IPS DF 6.9 (cell line): ENCODE measurements around the gene CDH4.

Experiments used
- DNase-seq: peaks from one replicate; pipeline ENCODE4 v3.0.0-alpha.2; 2013; ENCODE audit warnings: low read depth, low spot score
- H3K27ac ChIP-seq: one replicate; pipeline ENCODE4 v1.5.1; 2013; ENCODE audit warnings: low read length, control low read depth
- H3K27me3 ChIP-seq: 2 replicates; pipeline ENCODE4 v1.6.1; 2013; ENCODE audit warnings: mild to moderate bottlenecking, low read length; ENCODE audit not compliant: control insufficient read depth, insufficient read depth
- H3K36me3 ChIP-seq: 2 replicates; pipeline ENCODE4 v1.6.1; 2013; ENCODE audit warnings: low read length; ENCODE audit not compliant: control insufficient read depth, insufficient read depth
- H3K4me1 ChIP-seq: 2 replicates; pipeline ENCODE4 v1.6.1; 2013; ENCODE audit warnings: low read length; ENCODE audit not compliant: control insufficient read depth, insufficient read depth
- H3K4me3 ChIP-seq: 2 replicates; pipeline ENCODE4 v1.5.1; 2013; ENCODE audit warnings: mild to moderate bottlenecking, low read length
- H3K9me3 ChIP-seq: 2 replicates; pipeline ENCODE4 v1.6.1; 2013; ENCODE audit warnings: low read length, inconsistent platforms; ENCODE audit not compliant: control insufficient read depth, insufficient read depth
- WGBS: extraction: QIAGEN DNeasy Blood & Tissue Kit; methylation state at CpG from one replicate; pipeline ENCODE4 v1.1.7; 2013; ENCODE audit warnings: mixed read lengths, missing lambda C conversion rate; ENCODE audit not compliant: insufficient read length, insufficient coverage; 5-methylcytosine and 5-hydroxymethylcytosine counted together

The CDH4 gene

DNA sequence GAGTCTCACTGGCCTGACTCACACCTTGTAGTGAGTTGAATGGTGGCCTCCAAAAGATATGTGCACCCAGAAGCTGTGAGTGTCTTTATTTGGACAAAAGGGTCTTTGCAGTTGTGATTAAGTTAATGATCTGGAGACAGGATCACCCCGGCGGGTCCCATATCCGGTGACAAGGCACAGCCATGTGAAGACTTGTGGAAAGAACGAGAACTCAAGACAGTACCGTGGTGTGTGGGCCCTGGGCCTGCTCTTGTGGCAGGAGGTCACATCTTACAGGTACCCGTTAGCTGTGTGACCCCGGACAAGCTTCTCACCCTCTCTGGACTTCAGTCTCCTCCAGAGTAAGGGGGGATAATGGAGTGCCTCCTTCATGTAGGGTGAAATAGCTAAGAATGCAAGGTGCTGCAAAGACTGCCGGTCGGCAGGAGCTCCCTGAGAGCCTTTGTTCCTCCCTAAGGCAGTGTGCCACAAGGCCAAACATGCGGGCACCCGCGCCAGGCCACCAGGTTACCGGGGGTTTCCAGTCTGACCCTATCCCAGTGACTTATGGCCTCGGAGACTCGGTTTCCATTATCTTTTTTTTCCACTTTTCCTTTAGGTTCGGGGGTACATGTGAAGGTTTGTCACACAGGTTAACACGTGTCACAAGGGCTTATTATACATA is 39.2 kb downstream of the CDH4 start:
- no peak overlapping the region for H3K27ac ChIP-seq
- no peaks in the 10 kb centered on the region for H3K4me1 ChIP-seq
- H3K36me3 ChIP-seq, result no peaks in the 10 kb centered on the region
- H3K9me3 ChIP-seq, result no peaks in the 10 kb centered on the region
- H3K27me3 ChIP-seq, result no peaks in the 10 kb centered on the region
- WGBS, result no CpG with 5 or more reads among the region's 17 CpGs
- H3K4me3 ChIP-seq, result no peak overlapping the region
- DNase-seq, result no peak

DNA sequence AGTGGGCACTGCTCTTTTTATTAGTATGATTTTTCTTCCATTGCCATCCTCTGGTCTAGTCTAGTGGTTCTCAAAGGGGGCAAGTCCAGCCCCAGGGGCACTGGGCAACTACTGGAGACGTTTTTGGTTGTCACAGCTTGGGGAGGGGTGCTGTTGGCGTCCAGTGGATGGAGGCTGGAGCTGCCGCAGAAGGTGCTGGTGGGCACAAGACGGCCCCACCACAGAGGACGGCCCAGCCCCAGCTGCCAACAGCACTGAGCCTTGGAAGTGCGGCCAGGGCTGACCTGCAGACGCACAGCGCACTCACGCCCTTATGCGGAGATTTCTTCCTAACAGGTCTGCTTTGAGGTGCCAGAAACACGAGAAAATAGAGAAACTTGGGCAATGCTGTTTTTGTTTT is 40.3 kb downstream of the CDH4 start:
- no peak overlapping the region for H3K4me3 ChIP-seq
- H3K9me3 ChIP-seq, result no peaks in the 10 kb centered on the region

DNA sequence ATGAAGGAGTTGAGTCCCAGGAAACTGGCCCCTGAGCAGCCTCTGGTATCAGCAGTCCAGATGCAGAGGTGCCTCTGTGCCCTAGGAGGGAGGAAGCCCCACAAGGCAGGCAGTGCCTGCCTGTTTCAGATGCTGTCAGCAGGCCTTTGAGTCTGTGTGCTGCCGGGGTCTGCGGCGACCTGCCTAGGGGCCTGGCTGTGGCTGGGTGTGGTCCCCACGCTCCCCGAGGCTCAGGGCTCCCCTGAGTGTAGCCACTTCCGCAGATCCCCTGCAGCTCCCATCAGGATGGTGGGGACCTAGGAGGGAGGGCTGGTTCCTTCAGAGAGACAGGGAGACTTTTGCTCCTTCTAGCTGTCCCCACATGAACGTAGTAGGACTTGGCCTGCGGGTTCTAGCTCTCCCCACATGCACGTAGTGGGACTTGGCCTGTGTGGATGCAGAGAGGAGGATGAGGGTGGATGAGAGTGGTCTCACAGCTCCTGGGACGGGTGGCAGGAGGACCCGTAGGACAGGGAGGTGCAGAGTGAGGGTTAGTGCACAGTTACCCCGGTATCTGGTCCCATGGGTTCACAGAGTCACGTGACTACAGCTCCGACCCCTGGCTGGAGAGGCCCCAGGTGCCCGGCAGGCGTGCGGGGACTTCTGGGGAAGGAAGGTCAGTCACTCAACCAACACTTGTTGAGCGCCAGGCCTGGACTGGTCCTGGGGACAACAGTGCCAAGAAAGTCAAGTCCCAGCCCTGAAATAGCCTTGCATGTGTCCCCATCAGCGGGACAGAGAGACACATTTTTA is 41.0 kb downstream of the CDH4 start:
- DNase-seq, result no peak
- no CpG with 5 or more reads among the region's 19 CpGs for WGBS
- Histone ChIP-seq H3K27me3 (no peaks in the 10 kb centered on the region), H3K9me3 (no peaks in the 10 kb centered on the region), H3K27ac (no peak overlapping the region), H3K4me1 (no peaks in the 10 kb centered on the region), H3K4me3 (no peak overlapping the region), H3K36me3 (no peaks in the 10 kb centered on the region)

More for the DNA sequence above, 40.3 kb downstream of the CDH4 start:
- DNase-seq, result no peak
- H3K27ac ChIP-seq, result no peak overlapping the region
- no peaks in the 10 kb centered on the region for H3K27me3 ChIP-seq
- no peaks in the 10 kb centered on the region for H3K4me1 ChIP-seq
- no peaks in the 10 kb centered on the region for H3K36me3 ChIP-seq
- WGBS, result no CpG with 5 or more reads among the region's 11 CpGs

DNA sequence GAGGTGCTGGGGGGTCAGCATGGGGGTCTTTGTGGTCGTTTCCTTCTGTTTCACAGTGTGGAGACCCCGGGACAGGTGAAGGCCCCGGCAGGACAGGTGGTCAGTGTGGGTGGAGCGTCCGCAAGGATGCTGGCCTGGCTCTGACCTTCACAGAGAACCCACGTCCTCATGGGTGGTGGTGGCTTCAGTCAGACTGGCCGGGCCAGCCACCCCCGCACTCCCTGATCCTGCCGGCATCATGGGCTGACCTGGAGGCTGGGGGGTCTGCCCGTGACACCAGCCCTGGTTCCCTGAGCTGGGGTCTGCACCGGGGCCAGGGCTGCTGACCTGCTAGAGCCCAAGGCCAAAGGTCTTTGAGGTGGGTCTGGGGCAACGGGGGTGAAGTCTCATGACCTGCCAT is 41.9 kb downstream of the CDH4 start:
- no peak for DNase-seq
- no CpG with 5 or more reads among the region's 12 CpGs for WGBS

DNA sequence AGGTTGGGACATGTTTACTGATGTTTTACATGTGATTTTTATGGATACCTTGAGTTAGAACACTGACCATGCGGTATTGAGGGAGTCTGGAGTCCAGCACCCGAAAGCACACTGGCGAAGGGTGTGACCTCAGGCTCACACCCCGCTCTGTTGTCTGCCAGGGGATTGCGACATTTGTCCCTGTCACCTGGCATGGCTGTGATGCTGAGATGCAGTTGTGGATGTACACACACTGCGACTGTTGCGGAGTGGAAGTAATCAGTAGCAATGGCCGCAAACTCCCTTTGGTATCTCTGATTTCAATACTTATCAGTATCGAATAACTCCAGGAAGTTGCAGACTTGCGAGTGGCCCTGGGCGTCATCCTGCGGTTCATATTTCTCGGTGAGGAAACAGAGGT is 43.2 kb downstream of the CDH4 start:
- Histone ChIP-seq H3K4me1 (no peaks in the 10 kb centered on the region), H3K9me3 (no peaks in the 10 kb centered on the region), H3K27me3 (no peaks in the 10 kb centered on the region), H3K4me3 (no peak overlapping the region), H3K27ac (no peak overlapping the region), H3K36me3 (no peaks in the 10 kb centered on the region)
- WGBS, result no CpG with 5 or more reads among the region's 13 CpGs
- no peak for DNase-seq

More for the DNA sequence above, 41.9 kb downstream of the CDH4 start:
- Histone ChIP-seq H3K9me3 (no peaks in the 10 kb centered on the region), H3K27me3 (no peaks in the 10 kb centered on the region), H3K27ac (no peak overlapping the region), H3K4me3 (no peak overlapping the region), H3K36me3 (no peaks in the 10 kb centered on the region), H3K4me1 (no peaks in the 10 kb centered on the region)

DNA sequence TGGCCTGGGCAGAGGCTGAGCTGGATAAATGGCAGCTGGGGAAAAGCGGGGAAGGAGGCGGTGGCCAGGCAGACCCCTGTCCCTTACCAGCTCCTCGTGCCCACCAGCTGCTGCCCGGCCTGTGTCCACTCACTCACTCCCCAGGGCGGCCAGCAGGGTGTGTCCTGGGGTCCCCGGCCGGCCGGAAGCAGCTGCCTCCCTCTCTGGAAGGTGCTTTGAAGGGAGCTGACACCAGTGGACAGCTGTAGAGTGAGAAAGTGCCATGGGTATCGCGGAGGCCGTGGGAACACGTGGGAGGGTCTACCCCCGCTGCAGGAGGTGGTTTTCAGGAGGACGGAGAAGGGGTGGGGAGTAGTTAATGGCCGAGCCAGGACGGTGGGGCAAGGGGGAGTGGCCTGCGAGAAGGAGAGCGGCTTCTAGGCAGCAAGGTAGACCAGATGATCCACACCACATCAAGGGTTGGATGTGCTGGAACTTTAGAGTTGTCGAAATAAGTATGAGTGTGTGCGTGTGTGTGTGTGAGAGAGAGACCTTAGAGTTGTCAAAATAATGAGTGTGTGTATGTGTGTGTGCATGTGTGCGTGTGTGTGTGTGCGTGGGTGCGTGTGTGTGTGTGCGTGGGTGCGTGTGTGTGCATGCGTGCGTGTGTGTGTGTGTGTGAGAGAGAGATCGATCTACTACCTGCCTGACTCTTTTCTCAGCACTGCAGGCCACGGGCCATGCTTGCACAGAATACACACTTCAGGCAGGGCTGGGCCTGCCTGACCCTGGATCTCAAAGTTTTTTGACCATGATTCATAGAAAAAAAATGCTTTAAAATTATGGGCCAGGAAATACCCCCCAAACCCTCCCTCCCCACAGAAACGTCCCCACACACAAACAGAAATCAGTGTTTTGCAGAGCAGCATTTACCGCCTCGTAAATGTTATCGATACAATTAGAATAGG is 43.9 kb downstream of the CDH4 start:
- no peaks in the 10 kb centered on the region for H3K27me3 ChIP-seq

DNA sequence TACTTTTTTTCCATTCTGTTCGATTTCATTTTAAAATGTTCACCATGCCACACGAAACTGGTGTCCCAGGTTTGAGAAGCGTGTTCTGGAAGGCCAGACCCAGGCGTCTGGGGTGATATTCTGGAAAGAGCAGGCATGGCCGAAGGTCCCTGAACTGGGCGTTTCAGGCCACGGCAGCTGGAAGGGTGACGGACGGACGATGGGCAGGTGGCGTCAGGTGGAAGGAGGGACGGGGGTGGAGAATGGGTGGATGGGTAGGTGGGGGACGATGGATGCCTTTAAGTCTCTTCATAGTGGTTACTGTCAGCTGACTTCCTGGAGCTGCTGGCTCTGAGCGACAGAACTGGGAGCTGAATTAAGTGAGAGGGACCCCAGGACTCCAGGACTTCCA is 44.6 kb downstream of the CDH4 start:
- H3K4me3 ChIP-seq, result no peak overlapping the region
- no peak for DNase-seq
- no peak overlapping the region for H3K27ac ChIP-seq
- no CpG with 5 or more reads among the region's 14 CpGs for WGBS
- H3K36me3 ChIP-seq, result no peaks in the 10 kb centered on the region; the same call in 1 of the 2 replicates
- H3K27me3 ChIP-seq, result no peaks in the 10 kb centered on the region
- H3K4me1 ChIP-seq, result no peaks in the 10 kb centered on the region
- no peaks in the 10 kb centered on the region for H3K9me3 ChIP-seq

More for the DNA sequence above, 43.9 kb downstream of the CDH4 start:
- Histone ChIP-seq H3K27ac (no peak overlapping the region), H3K4me3 (no peak overlapping the region), H3K9me3 (no peaks in the 10 kb centered on the region), H3K4me1 (no peaks in the 10 kb centered on the region), H3K36me3 (no peaks in the 10 kb centered on the region; the same call in 1 of the 2 replicates)
- DNase-seq, result no peak
- WGBS, result 100% methylated on average over 2 of the region's 33 CpGs

DNA sequence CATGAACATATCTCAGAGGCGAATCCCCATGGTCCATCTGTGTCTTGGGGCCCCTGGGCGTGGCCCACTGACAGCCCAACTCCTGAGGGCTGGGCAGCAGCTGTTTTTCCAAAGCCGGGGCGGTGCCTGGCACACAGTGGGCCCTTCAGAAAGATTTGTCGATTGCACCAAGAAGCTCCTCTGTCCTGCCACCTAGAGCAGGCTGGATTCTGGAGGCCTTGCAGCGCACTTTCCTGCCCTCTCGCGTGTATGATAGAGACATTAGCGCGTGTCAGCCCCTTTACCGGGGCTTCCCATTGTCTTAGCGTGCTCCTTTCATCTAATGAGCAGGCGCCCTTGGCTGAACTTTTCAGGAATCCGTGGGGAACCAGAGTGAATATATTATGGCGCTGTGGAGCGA is 45.4 kb downstream of the CDH4 start:
- DNase-seq, result no peak
- Histone ChIP-seq H3K27ac (no peak overlapping the region), H3K4me3 (no peak overlapping the region), H3K4me1 (peaks cover 1% of the 10 kb centered on the region; the same call in 1 of the 2 replicates), H3K36me3 (no peaks in the 10 kb centered on the region; the same call in 1 of the 2 replicates), H3K9me3 (no peaks in the 10 kb centered on the region), H3K27me3 (no peaks in the 10 kb centered on the region)
- no CpG with 5 or more reads among the region's 16 CpGs for WGBS

DNA sequence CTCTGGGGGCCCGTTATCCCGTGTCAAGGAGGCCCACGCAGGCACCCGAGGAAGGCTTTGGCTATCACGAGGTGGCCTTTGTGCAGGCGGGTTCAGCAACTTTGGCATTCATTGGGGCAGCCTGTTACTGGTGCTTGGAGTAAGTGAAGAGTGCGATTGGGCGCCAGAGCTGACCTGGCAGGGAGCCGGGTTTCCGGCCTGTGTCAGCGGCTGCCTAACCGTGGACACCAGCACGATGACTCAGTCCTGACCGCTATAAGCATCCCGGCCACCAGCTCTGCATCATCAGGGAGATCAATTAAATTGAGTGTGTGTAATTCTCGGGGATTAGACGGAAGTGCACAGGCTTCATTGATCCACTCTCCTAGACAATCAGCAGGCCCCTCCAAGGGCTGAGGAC is 45.9 kb downstream of the CDH4 start:
- Histone ChIP-seq H3K9me3 (no peaks in the 10 kb centered on the region), H3K36me3 (no peaks in the 10 kb centered on the region; the same call in 1 of the 2 replicates), H3K27ac (no peak overlapping the region), H3K4me3 (no peak overlapping the region), H3K27me3 (no peaks in the 10 kb centered on the region), H3K4me1 (peaks cover 1% of the 10 kb centered on the region; the same call in 1 of the 2 replicates)
- no CpG with 5 or more reads among the region's 17 CpGs for WGBS
- DNase-seq, result no peak

DNA sequence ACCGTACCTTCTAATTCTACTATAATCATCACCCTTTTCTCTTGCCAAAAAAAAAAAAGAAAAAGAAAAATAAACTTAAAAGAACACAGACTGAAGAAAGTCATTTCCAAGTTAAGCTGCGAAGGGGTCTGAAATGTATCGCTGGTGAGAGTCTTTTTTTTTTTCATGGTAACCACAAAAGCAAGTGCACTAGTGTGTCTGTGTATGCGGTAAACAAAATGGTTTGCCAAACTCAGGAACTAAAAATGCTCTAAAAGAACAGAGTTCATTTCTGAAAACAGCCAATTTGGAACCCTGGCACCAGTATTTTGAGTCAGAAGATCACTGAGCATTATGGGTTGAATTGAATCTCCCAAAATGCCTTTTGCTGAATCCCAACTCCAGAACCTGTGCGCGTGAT is 46.6 kb downstream of the CDH4 start:
- no peak for DNase-seq
- Histone ChIP-seq H3K4me1 (peaks cover 1% of the 10 kb centered on the region; the same call in 1 of the 2 replicates), H3K4me3 (no peak overlapping the region), H3K27me3 (no peaks in the 10 kb centered on the region), H3K27ac (no peak overlapping the region), H3K9me3 (no peaks in the 10 kb centered on the region), H3K36me3 (no peaks in the 10 kb centered on the region; the same call in 1 of the 2 replicates)
- no CpG with 5 or more reads among the region's 6 CpGs for WGBS
